OCI-LY7 (cell line): ENCODE data around the gene NTN3. TPM values are rescaled to one million over a fixed set of nuclear protein-coding genes. Genes with fewer than 3 reads are reported as not detected.

Source experiments
- BruUV-seq: library from RNA; stranded (reverse); fragments of 400-500 nt; replicated peaks from 2 replicates; lab custom pipeline; 2021; lab: Mats Ljungman, UMichigan
- CTCF ChIA-PET: fragments of 300-600 bp; sonication (Branson Sonifier 250); formaldehyde crosslinking; loops from one replicate; lab custom pipeline; 2022; ENCODE audit warnings: antibody characterized with exemption; ENCODE audit not compliant: unreplicated experiment; lab: Charles Lee
- POLR2A ChIA-PET: fragments of 300-600 bp; sonication (Branson Sonifier 250); formaldehyde crosslinking; loops from one replicate; lab custom pipeline; 2022; ENCODE audit warnings: antibody characterized with exemption; lab: Charles Lee
- DNase-seq: peaks from one replicate; pipeline ENCODE4 v3.0.0-alpha.2; 2015; ENCODE audit warnings: low spot score
- H2AFZ ChIP-seq: fragments of 200-600 bp; sonication (generic), shearing (Covaris generic); 2 replicates; pipeline ENCODE4 v1.6.1; 2014; ENCODE audit warnings: mild to moderate bottlenecking, antibody characterized with exemption, low read length, moderate library complexity
- H3K27ac ChIP-seq: fragments of 200-600 bp; sonication (generic); 2 replicates; pipeline ENCODE4 v1.5.1; 2014; ENCODE audit warnings: mixed run types, low read depth, mild to moderate bottlenecking, moderate library complexity, low read length, inconsistent platforms; ENCODE audit not compliant: poor library complexity, severe bottlenecking
- H3K36me3 ChIP-seq: fragments of 200-600 bp; sonication (generic); 2 replicates; pipeline ENCODE4 v1.6.1; 2014; ENCODE audit warnings: mild to moderate bottlenecking, antibody characterized with exemption, low read length, moderate library complexity, mixed read lengths; ENCODE audit not compliant: insufficient read depth
- H3K4me1 ChIP-seq: fragments of 200-600 bp; sonication (generic); 2 replicates; pipeline ENCODE4 v1.5.1; 2014; ENCODE audit warnings: mild to moderate bottlenecking, low read length; ENCODE audit not compliant: insufficient read depth, poor library complexity, severe bottlenecking
- H3K4me2 ChIP-seq: fragments of 200-600 bp; sonication (generic); 2 replicates; pipeline ENCODE4 v1.6.1; 2014; ENCODE audit warnings: mild to moderate bottlenecking, low read length
- H3K4me3 ChIP-seq: fragments of 200-600 bp; sonication (generic); 2 replicates; pipeline ENCODE4 v1.5.1; 2014; ENCODE audit warnings: mild to moderate bottlenecking, low read depth, low read length; ENCODE audit not compliant: poor library complexity, severe bottlenecking
- H3K79me2 ChIP-seq: fragments of 200-600 bp; sonication (generic); 2 replicates; pipeline ENCODE4 v1.6.1; 2016; ENCODE audit warnings: low read depth, mild to moderate bottlenecking, low read length, moderate library complexity, mixed read lengths; ENCODE audit not compliant: insufficient read depth
- H3K9me2 ChIP-seq: fragments of 200-600 bp; sonication (generic); 2 replicates; pipeline ENCODE4 v1.6.1; 2016; ENCODE audit warnings: mild to moderate bottlenecking, low read length, mixed read lengths; ENCODE audit not compliant: insufficient read depth
- H3K9me3 ChIP-seq: fragments of 200-600 bp; sonication (generic); 2 replicates; pipeline ENCODE4 v1.6.1; 2014; ENCODE audit warnings: mild to moderate bottlenecking, mixed run types, low read length, mixed read lengths
- H4K20me1 ChIP-seq: fragments of 200-600 bp; sonication (generic); 2 replicates; pipeline ENCODE4 v1.6.1; 2014; ENCODE audit warnings: mild to moderate bottlenecking, antibody characterized with exemption, low read length, moderate library complexity, mixed read lengths; ENCODE audit not compliant: insufficient read depth
- CTCF ChIP-seq: fragments of 200-600 bp; sonication (generic); conservative IDR thresholded peaks from 2 replicates; pipeline ENCODE4 v1.5.1; 2014; ENCODE audit warnings: mild to moderate bottlenecking, antibody characterized with exemption, low read length, moderate library complexity, mixed read lengths
- EZH2phosphoT487 ChIP-seq: fragments of 200-600 bp; sonication (generic); IDR thresholded peaks from 2 replicates; pipeline ENCODE4 v1.6.1; 2018; ENCODE audit warnings: low read depth, borderline replicate concordance, mild to moderate bottlenecking, mixed run types, antibody characterized with exemption, low read length, moderate library complexity, mixed read lengths
- intact Hi-C: fragments of 100-400 bp; cut with micrococcal nuclease; formaldehyde crosslinking; loops from one replicate; pipeline ENCODE4 v1.10.0; 2022; ENCODE audit not compliant: unreplicated experiment
- total RNA-seq, 2 experiments: library from RNA; depleted of rRNA in 1 of 2; stranded (reverse); fragments of >200 nt in 1 of 2; shearing (Covaris generic) in 1 of 2; gene quantifications; 2 replicates each; pipeline ENCODE4 v1.2.3, GENCODE V29; 2014 to 2022

Gene NTN3
- total RNA-seq, 2 experiments from 2014 or later = 1.7 to 2.3 TPM

GRCh38 chr16:2480948-2481347, 9.9 kb downstream of the NTN3 start:
- CTCF ChIA-PET = no interaction called here
- Histone ChIP-seq H3K9me2 (no peaks in the 10 kb centered on the region), H3K4me3 (no peak overlapping the region), H3K9me3 (no peaks in the 10 kb centered on the region), H3K79me2 (peaks cover 19% of the 10 kb centered on the region; the same call in 1 of the 2 replicates), H2AFZ (no peak overlapping the region), H4K20me1 (peaks cover 6% of the 10 kb centered on the region; the same call in 1 of the 2 replicates), H3K4me1 (peaks cover 10% of the 10 kb centered on the region), H3K4me2 (no peak overlapping the region), H3K36me3 (peaks cover 12% of the 10 kb centered on the region; the same call in 1 of the 2 replicates), H3K27ac (no peak overlapping the region)
- TF ChIP-seq EZH2phosphoT487 (no peak), CTCF (no peak)
- no TSS peak for BruUV-seq
- DNase-seq = no peak
- POLR2A ChIA-PET = interaction anchor here (0.7 kb wide), 1 partner anchor 1811 kb away, joined by 3 read pairs; no protein-coding TSS in a partner anchor
- intact Hi-C loops = no loop called here

GRCh38 chr16:2481676-2482075, 10.6 kb downstream of the NTN3 start:
- ChIA-PET CTCF (no interaction called here), POLR2A (no interaction called here)
- BruUV-seq = no TSS peak
- Histone ChIP-seq H2AFZ (no peak overlapping the region), H3K9me2 (no peaks in the 10 kb centered on the region), H3K4me1 (peaks cover 5% of the 10 kb centered on the region), H3K4me3 (no peak overlapping the region), H3K4me2 (no peak overlapping the region), H3K36me3 (peaks cover 12% of the 10 kb centered on the region; the same call in 1 of the 2 replicates), H3K27ac (no peak overlapping the region), H3K79me2 (0 out of 2 replicates have a peak, but pooled peaks cover 12% of the 10 kb centered on the region), H4K20me1 (no peaks in the 10 kb centered on the region), H3K9me3 (no peaks in the 10 kb centered on the region)
- TF ChIP-seq CTCF = no peak
- intact Hi-C loops = no loop called here
- no peak for DNase-seq

- Histone ChIP-seq H3K9me2 (no peaks in the 10 kb centered on the region), H3K36me3 (peaks cover 6% of the 10 kb centered on the region; the same call in 1 of the 2 replicates), H3K27ac (no peak overlapping the region), H3K4me2 (no peak overlapping the region), H3K9me3 (no peaks in the 10 kb centered on the region), H3K4me3 (no peak overlapping the region), H4K20me1 (no peaks in the 10 kb centered on the region), H3K4me1 (peaks cover 6% of the 10 kb centered on the region), H2AFZ (no peak overlapping the region), H3K79me2 (0 out of 2 replicates have a peak, but pooled peaks cover 10% of the 10 kb centered on the region)
- no peak for TF ChIP-seq CTCF
- no peak for TF ChIP-seq EZH2phosphoT487
- ChIA-PET POLR2A (no interaction called here), CTCF (no interaction called here)
- no TSS peak for BruUV-seq
- intact Hi-C loops = no loop called here
- no peak for DNase-seq
These were observed 11.2 kb downstream of the NTN3 start for GRCh38 chr16:2482249-2482648.
